Right cardiac atrium (tissue), 5 donors: ENCODE data around the gene RASA3. TPM values are rescaled to one million over a fixed set of nuclear protein-coding genes. Genes with fewer than 3 reads are reported as not detected.
"Not testable (repeated sequence)": the region's sequence is repeated elsewhere in the genome, so short reads cannot be mapped to it uniquely, and the experiment has no call there.

Source experiments
- ATAC-seq, 2 donors: fragments of 200-7000 bp; cut with Tn5 transposase; one replicate each; pipeline versions ENCODE4 v1.8.0 to v1.9.1; 2020; ENCODE audit warnings: moderate library complexity in 2 of 2, mild to moderate bottlenecking in 1 of 2
- DNase-seq, 3 donors: peaks; one replicate each; pipeline ENCODE4 v3.0.0-alpha.2; 2020
- H3K27ac ChIP-seq: one replicate; pipeline ENCODE4 v1.5.1; 2013; ENCODE audit warnings: mild to moderate bottlenecking, low read length, control low read depth, moderate library complexity
- H3K27me3 ChIP-seq: one replicate; pipeline ENCODE4 v1.6.1; 2013; ENCODE audit not compliant: control insufficient read depth, insufficient read depth
- H3K4me1 ChIP-seq: one replicate; pipeline ENCODE4 v1.6.1; 2013; ENCODE audit warnings: low read length; ENCODE audit not compliant: control insufficient read depth, insufficient read depth
- H3K4me3 ChIP-seq: one replicate; pipeline ENCODE4 v1.5.1; 2013; ENCODE audit warnings: low read length, control low read depth
- H3K9me3 ChIP-seq: one replicate; pipeline ENCODE4 v1.6.1; 2013; ENCODE audit warnings: low read length; ENCODE audit not compliant: control insufficient read depth
- WGBS: extraction: QIAGEN DNeasy Blood & Tissue Kit; methylation state at CpG from one replicate; pipeline ENCODE4 v1.1.7; 2013; 5-methylcytosine and 5-hydroxymethylcytosine counted together
- intact Hi-C, 4 donors: fragments of 100-400 bp; cut with DNase I; formaldehyde crosslinking; loops; one replicate each; pipeline versions ENCODE4 v1.11.0 to v1.14.0; 2022 to 2023
- polyA plus RNA-seq: library from polyadenylated mRNA; stranded (reverse); fragments of 200-250 nt; gene quantifications from one replicate; pipeline ENCODE4 v1.2.3, GENCODE V29; 2013
- total RNA-seq, 4 donors: library from RNA; stranded (reverse); fragmentation: NEBNext Ultra II Directional; extraction: Animal tissue kit (Norgen Biotek cat#: 25700); gene quantifications; one replicate each; pipeline ENCODE4 v1.2.1, GENCODE V29; 2021
- donor health status: healthy with polysubstance abuse.
- donor health status: DM: no; HTN: yes; CAD: no.
- donor health status: DM: no; HTN: no; CAD: no.
- donor health status: DM: no; HTN: yes; CAD: no; lungs with severe emphysema.
- donor health status: DM: yes; HTN: yes; CAD: no.

RASA3 gene
- total and polyA plus RNA-seq, 5 donors: 7.4 to 15.5 (median 10.8) TPM

DNA sequence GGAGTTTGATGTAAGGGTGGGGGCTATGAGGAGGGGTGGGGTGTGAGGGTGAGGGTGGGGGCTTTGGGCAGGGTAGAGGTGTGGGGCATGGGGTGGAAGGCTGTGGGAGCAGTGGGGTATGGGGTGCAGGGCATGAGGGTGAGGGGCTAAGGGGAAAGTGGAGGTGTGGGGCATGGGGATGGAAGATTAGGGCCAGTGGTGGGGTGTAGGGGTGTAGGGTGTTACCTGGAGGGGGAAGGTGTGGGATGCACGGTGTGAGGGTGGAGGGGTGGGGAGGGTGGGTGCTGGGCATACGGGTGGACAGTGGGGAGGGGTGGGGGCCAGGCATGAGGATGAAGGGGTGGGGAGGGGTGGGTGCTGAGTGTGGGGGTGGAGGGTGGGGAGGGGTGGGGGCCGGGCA is 22.9 kb upstream of the RASA3 start:
- 73% methylated on average over 3 of the region's 3 CpGs for WGBS
- H3K4me3 ChIP-seq: no peak overlapping the region
- no peaks in the 10 kb centered on the region for H3K4me1 ChIP-seq
- H3K27ac ChIP-seq: no peak overlapping the region
- intact Hi-C loops: no loop called here
- DNase-seq (no peak), ATAC-seq (no peak)
- H3K27me3 ChIP-seq: no peaks in the 10 kb centered on the region
- H3K9me3 ChIP-seq: no peaks in the 10 kb centered on the region

DNA sequence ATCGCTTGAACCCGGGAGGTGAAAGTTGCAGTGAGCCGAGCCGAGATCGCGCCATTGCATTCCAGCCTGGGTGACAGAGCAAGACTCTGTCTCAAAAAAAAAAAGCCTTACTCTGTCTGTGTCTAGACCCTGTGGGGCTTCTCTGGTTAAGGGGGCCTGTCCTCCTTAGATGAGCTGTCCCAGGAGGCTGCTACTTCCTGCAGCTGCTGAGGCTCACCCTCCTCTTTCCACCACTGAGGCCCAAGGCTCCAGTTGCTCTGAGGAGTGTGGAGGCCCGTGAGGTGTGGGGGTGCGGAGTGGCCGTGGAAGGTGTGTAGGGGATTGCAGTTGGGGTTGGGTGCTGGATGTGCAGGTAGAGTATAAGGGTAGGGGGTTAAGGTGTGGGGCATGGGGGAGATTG is 22.1 kb upstream of the RASA3 start:
- H3K27me3 ChIP-seq: no peaks in the 10 kb centered on the region
- ATAC-seq (no peak), DNase-seq (no peak)
- no peak overlapping the region for H3K27ac ChIP-seq
- H3K4me3 ChIP-seq: no peak overlapping the region
- H3K4me1 ChIP-seq: no peaks in the 10 kb centered on the region
- WGBS: 87% methylated on average over 9 of the region's 9 CpGs
- intact Hi-C loops: no loop called here
- H3K9me3 ChIP-seq: no peaks in the 10 kb centered on the region

DNA sequence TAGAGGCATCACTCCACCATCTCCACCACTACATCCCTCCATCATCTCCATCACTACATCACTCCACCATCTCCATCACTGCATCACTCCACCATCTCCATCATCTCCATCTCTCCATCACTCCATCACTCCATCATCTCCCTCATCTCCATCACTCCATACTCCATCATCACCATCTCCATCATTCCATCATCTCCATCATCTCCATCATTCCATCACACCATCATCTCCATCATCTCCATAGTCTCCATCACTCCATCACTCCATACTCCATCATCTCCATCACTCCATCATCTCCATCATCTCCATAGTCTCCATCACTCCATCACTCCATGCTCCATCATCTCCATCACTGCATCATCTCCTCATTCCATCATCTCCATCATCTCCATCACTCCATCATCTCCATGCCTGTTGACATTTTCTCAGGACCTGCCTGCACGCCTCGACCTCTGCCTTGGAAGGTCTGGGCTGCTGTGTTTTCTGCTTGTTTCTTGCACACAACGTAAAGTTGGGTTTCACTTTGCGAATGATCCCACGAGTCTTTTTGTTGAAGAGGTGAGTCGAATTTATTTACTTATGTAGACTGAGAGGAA is 21.2 kb upstream of the RASA3 start:
- H3K4me1 ChIP-seq: no peaks in the 10 kb centered on the region
- H3K9me3 ChIP-seq: no peaks in the 10 kb centered on the region
- DNase-seq: no peak
- H3K4me3 ChIP-seq: no peak overlapping the region
- no peak for ATAC-seq
- intact Hi-C loops: no loop called here
- WGBS: 97% methylated on average over 6 of the region's 6 CpGs
- no peak overlapping the region for H3K27ac ChIP-seq
- no peaks in the 10 kb centered on the region for H3K27me3 ChIP-seq

DNA sequence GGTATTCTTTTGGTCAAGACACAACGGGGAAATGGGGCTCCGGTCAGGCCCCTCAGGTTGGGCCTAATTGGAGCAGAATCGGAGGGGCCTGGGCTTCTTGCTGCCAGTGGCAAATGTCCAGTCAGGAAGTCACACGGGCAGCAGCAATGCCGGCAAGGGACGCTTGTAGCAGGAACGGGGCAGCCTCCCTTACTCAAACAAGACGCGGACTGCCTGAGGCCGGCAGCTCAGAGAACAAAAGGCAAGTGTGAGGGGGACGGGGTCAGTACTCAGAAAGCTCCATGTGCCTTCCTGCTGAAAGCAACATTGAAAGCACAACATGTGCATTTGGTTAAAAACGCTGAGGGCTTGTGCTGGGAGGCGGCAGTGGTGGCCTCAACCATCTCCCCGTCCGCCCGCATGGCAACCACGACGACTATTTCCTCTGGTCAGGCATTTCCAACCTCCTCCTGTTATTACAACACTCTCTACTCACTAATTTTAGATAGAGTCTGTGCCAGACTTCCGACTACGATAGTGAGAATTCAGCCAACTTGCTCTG is 20.5 kb upstream of the RASA3 start:
- 48% methylated on average over 20 of the region's 20 CpGs for WGBS

DNA sequence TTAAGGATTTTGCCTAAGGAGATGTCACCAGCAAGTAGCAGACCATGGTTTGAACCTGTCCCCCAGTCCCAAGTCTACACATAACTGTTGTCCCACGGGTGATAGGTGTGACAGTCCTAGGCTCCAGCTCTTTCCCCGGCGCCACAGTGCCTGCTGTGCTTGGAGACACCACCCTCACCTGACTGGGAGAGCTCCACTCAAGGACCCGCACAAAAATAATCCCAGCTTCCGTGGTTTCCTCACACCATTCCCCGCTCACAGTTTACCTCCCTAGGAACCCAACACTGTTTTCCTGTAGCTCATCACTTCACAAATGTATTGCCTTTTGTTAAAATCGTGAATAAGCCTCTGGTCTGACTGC is 19.8 kb upstream of the RASA3 start:
- WGBS: 89% methylated on average over 7 of the region's 7 CpGs
- ATAC-seq (no peak), DNase-seq (no peak)
- Histone ChIP-seq H3K27me3 (no peaks in the 10 kb centered on the region), H3K27ac (no peak overlapping the region), H3K4me1 (no peaks in the 10 kb centered on the region), H3K9me3 (no peaks in the 10 kb centered on the region), H3K4me3 (no peak overlapping the region)
- intact Hi-C loops: no loop called here

More for the DNA sequence above, 20.5 kb upstream of the RASA3 start:
- H3K27ac ChIP-seq: no peak overlapping the region
- H3K4me3 ChIP-seq: no peak overlapping the region
- H3K27me3 ChIP-seq: no peaks in the 10 kb centered on the region
- intact Hi-C loops: no loop called here
- DNase-seq (peak in 1 of 3 donors; percentile 68), ATAC-seq (peak; percentile 66 to 67)
- H3K4me1 ChIP-seq: no peaks in the 10 kb centered on the region
- no peaks in the 10 kb centered on the region for H3K9me3 ChIP-seq

DNA sequence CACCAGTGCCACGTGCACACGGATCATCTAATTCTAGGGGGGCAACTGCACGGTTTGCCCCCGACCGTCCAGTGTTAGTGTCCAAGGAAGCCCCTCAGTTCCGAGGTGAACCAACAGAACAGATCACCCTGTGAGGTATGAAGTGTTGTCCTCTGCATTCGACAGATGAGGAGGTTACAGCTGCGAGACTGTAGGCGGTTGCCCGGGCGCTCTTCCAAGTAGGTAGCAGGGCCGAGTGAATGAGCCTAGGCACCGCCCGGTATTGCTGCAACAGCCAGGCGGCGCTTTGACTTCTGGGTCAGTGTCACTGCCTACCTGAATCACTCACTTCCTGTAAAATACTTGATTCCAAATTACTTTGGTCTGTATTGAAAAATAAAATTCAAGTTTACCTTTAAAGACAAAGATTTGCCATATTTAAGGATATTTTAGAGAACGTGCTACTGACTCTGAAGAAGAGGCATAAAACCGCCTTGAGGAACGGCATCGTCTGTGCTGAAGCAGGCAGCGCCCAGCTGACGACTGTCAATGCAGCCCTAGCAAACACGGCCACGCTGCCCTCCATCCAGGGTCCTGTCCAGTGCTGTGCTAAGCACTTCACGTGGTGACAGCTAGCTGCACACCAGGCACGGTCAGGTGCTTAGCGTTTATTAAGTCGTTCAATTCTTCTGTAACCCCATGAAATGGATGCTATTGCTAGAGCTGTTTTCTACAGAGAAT is 19.3 kb upstream of the RASA3 start:
- intact Hi-C loops: no loop called here
- WGBS: 80% methylated on average over 28 of the region's 28 CpGs
- Histone ChIP-seq H3K27ac (no peak overlapping the region), H3K9me3 (no peaks in the 10 kb centered on the region), H3K27me3 (no peaks in the 10 kb centered on the region), H3K4me3 (no peak overlapping the region), H3K4me1 (no peaks in the 10 kb centered on the region)
- no peak for DNase-seq
- peak in 1 of 2 donors; percentile 25 for ATAC-seq

DNA sequence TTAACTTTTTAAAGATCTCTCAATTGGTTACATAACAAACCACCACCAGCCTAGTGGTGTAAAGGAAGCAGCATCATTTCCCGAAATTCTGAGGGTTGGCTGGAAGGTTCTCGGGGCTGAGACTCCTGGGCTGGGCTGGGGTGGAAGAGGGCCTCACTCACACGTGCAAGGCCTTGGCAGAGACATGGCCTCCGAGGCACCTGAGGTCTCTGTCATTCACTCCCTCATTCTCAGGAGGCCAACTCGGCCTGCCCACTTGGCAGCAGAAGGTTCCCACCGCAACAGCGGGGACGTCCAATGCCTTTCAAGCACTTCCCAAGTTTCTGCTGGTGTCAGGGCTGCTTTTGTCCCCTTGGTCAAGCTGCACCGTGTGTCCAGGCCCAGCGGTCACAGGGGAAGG is 18.6 kb upstream of the RASA3 start:
- H3K4me3 ChIP-seq: no peak overlapping the region
- H3K27ac ChIP-seq: no peak overlapping the region
- no peaks in the 10 kb centered on the region for H3K9me3 ChIP-seq
- H3K4me1 ChIP-seq: no peaks in the 10 kb centered on the region
- no peaks in the 10 kb centered on the region for H3K27me3 ChIP-seq
- 73% methylated on average over 10 of the region's 10 CpGs for WGBS
- DNase-seq: no peak
- intact Hi-C loops: no loop called here
- no peak for ATAC-seq

DNA sequence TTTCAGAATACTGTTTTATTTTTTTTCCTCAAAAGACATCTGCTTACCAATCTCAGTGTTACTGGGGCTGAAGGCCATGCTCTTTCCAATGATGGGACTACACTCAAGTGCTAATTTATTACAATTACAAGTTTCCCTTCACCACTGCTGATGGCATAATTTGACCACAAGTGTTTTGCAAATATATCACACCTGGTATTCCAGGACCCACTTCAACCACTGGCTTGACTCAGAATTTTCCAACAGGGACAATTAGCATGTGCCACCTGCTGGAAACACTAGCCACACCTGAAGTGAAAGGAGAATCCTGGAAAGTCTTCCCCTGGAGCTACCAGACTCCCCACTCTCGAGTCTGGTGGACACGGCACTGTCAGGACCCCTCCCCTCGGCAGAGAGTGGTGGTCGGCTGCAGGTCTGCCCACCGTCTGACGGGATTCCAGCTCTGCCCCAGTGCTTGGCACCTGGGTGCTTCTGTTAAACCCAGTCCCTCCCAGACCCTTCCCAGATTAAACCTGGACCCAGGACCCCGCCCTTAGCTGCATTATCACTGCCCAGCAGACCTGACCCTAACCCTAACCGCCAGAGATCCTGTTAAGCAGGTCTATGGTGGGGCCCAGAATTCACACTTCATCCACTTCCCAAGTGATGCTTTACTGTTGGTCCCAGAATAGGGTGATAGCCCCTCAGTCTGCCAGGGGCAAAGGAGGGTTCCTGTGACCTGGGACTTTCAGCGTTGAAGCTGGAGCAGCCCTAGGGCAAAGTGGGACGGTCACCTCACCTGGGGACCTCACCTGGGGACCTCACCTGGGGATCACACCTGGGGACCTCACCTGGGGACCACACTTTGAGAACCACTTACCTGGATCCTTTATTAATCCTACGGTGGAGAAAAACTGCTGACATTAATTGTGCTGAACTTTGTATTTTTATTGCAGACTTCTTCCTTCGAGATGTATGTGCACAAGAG is 17.6 kb upstream of the RASA3 start:
- ATAC-seq (no peak), DNase-seq (no peak)
- Histone ChIP-seq H3K4me1 (no peaks in the 10 kb centered on the region), H3K9me3 (no peaks in the 10 kb centered on the region), H3K27ac (no peak overlapping the region), H3K27me3 (no peaks in the 10 kb centered on the region), H3K4me3 (no peak overlapping the region)
- intact Hi-C loops: no loop called here
- WGBS: 83% methylated on average over 12 of the region's 12 CpGs

DNA sequence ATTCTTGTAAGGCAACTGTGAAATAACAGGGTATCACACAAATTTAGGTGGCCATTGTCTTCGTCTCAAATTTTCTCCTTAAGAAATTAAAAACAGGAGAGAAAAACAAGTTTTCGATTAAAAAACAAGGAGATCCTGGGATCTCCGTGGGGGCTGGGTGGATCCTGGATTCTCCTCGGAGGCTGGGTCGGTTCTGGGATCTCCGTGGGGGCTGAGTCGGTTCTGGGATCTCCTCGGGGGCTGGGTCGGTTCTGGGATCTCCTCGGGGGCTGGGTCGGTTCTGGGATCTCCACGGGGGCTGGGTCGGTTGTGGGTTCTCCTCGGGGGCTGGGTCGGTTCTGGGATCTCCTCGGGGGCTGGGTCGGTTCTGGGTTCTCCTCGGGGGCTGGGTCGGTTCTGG is 16.5 kb upstream of the RASA3 start:
- intact Hi-C loops: not testable (repeated sequence)

DNA sequence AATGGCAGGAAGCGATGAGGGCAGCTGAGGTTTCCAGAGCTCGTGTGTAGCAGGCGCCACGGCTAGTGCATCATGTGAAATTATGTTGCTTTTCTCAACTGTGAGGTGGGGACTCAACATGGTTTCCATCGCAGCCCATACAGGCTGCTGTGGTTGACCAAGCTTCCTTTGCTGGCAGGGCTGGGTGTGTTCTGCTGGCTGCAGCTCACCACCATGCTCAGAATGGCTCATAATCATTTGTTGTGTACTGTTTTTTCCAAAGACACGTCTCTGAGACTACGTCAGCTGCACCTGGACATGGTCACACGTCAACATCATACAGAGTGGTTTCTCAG is 16.1 kb upstream of the RASA3 start:
- intact Hi-C loops: no loop called here
- Histone ChIP-seq H3K27me3 (no peaks in the 10 kb centered on the region), H3K4me3 (no peak overlapping the region), H3K9me3 (no peaks in the 10 kb centered on the region), H3K4me1 (no peaks in the 10 kb centered on the region), H3K27ac (no peak overlapping the region)
- WGBS: 65% methylated on average over 8 of the region's 8 CpGs
- ATAC-seq (no peak), DNase-seq (no peak)

More for the DNA sequence above, 16.5 kb upstream of the RASA3 start:
- DNase-seq, H3K9me3 ChIP-seq, H3K4me1 ChIP-seq, ATAC-seq, H3K27ac ChIP-seq, H3K27me3 ChIP-seq, H3K4me3 ChIP-seq: not testable (repeated sequence)
- WGBS: 93% methylated on average over 19 of the region's 19 CpGs
